ENCODE measurements around the gene NUP214. TPM values are rescaled to one million over a fixed set of nuclear protein-coding genes. Genes with fewer than 3 reads are reported as not detected.

Gene NUP214
- polyA plus RNA-seq, 1 of the 3 experiments (the other 2 are of a cell fraction): 8.0 TPM

- Histone ChIP-seq H3K27me3 (ENCODE audit: insufficient read depth) (peaks cover 7% of the 10 kb centered on the region; the same call in 1 of the 2 replicates), H3K9me2 (no peaks in the 10 kb centered on the region), H3K27ac (ENCODE audit: low read depth in 2 of 2, low read length in 1 of 2) (no peak overlapping the region), H3K4me2 (peak overlapping the region; percentile 68; the same call in 1 of the 2 replicates), H4K20me1 (ENCODE audit: insufficient read depth) (no peaks in the 10 kb centered on the region), H3F3A (replicated peaks; ENCODE audit: insufficient read depth) (no peaks in the 10 kb centered on the region), H3K36me3 (replicated peaks in 1 of 2; ENCODE audit: control insufficient read depth in 1 of 2, insufficient read depth in 2 of 2, low read length in 1 of 2) (no peaks in the 10 kb centered on the region), H3K79me2 (ENCODE audit: insufficient read depth) (no peaks in the 10 kb centered on the region), H3K9ac (no peak overlapping the region), H3K9me3 (no peaks in the 10 kb centered on the region), H3K4me3 (ENCODE audit: low read depth in 2 of 2, low read length in 1 of 2) (peak overlapping the region in 1 of 2 experiments; percentile 27; a peak in 3 of 4 replicates), H3K4me1 (ENCODE audit: control insufficient read depth in 1 of 2, insufficient read depth in 2 of 2, low read depth in 1 of 2, low read length in 1 of 2) (peaks cover 0 to 4% of the 10 kb centered on the region in 2 experiments; a peak in 1 of 4 replicates), H2AFZ (ENCODE audit: low read depth) (no peak overlapping the region)
- TF ChIP-seq SMC3 (IDR thresholded peaks at IDR 0.05; ENCODE audit: low read depth, low read length): no peak
- no peak for TF ChIP-seq GATA2 (CRISPR knock-in tag; IDR thresholded peaks at IDR 0.05)
- TF ChIP-seq IRF3 (IDR thresholded peaks at IDR 0.05; ENCODE audit: low read depth, low read length): no peak
- no peak for TF ChIP-seq NFIC (IDR thresholded peaks at IDR 0.05; ENCODE audit: borderline replicate concordance)
- TF ChIP-seq SIN3A (IDR thresholded peaks at IDR 0.05; ENCODE audit: borderline replicate concordance, low read depth, low read length): no peak
- TF ChIP-seq REST (IDR thresholded peaks at IDR 0.05; ENCODE audit: low read depth, low read length): peak; percentile 89
- peak; percentile 84 for DNase-seq
- ChIA-PET POLR2A (no interaction called here), CTCF (no interaction called here)
- 29% methylated on average over 19 of the region's 61 CpGs for WGBS (ENCODE audit: low lambda C conversion rate)
Measured at GRCh38 chr9:131282688-131283422, 157.5 kb downstream of the NUP214 start.

Small RNA genes within 50 kb of the gene (small RNA-seq; reads per million reads assigned to genes)
- 0 reads per million in 7 experiments for gene RNU6-881P

Other genes starting within 250 kb of the NUP214 start
- gene QRFP, start 228.8 kb upstream of the NUP214 start, polyA plus RNA-seq (2012; rRNA removed): not detected in 2 replicates
- gene FIBCD1, start 186.3 kb upstream of the NUP214 start, polyA plus RNA-seq (2012; rRNA removed): 0.86 and 1.3 TPM in 2 replicates
- 0.06 and 0.07 TPM in 2 replicates for gene LAMC3, start 116.4 kb upstream of the NUP214 start, polyA plus RNA-seq (2012; rRNA removed)
- 0.26 and 0.50 TPM in 2 replicates for gene AIF1L, start 29.1 kb upstream of the NUP214 start, polyA plus RNA-seq (2012; rRNA removed)
- 1.0 and 1.5 TPM in 2 replicates for gene FAM78A, start 150.9 kb downstream of the NUP214 start, polyA plus RNA-seq (2012; rRNA removed)
- gene PLPP7, start 164.1 kb downstream of the NUP214 start, polyA plus RNA-seq (2012; rRNA removed): 8.6 and 8.8 TPM in 2 replicates

Data from SK-N-SH (cell line).